Measurements from ENCODE around the gene TFF3.

- no peak for TF ChIP-seq SIN3A (IDR thresholded peaks at IDR 0.05; ENCODE audit: borderline replicate concordance, insufficient read depth, low read length)
- TF ChIP-seq REST (IDR thresholded peaks at IDR 0.05; ENCODE audit: insufficient read depth in 1 of 2, low read depth in 2 of 2, low read length in 2 of 2), result no peak
Observed at GRCh38 chr21:42309753-42310213, 5.4 kb downstream of the TFF3 start.

Measured in PFSK-1 (cell line).